HepG2 (cell line): ENCODE measurements around the gene FAM89B. TPM values are rescaled to one million over a fixed set of nuclear protein-coding genes. Genes with fewer than 3 reads are reported as not detected.

ENCODE experiments used
- BHLHE40 ChIP-seq: IDR thresholded peaks from 2 replicates; pipeline ENCODE4 v1.6.1; 2011; ENCODE audit warnings: low read length, improper control_type of control experiment
- CHD4 ChIP-seq: fragments of 200-600 bp; sonication (generic); IDR thresholded peaks from 2 replicates; pipeline ENCODE4 v1.7.0; 2017; ENCODE audit warnings: mild to moderate bottlenecking, low read length, borderline replicate concordance
- GFI1 ChIP-seq: sonication (generic); formaldehyde crosslinking; IDR thresholded peaks from 2 replicates; pipeline ENCODE4 v1.5.0; 2020; ENCODE audit warnings: missing genetic modification reagents, mild to moderate bottlenecking, borderline replicate concordance
- GLI4 ChIP-seq: sonication (generic); formaldehyde crosslinking; IDR thresholded peaks from 2 replicates; pipeline ENCODE4 v1.5.1; 2020; ENCODE audit warnings: missing genetic modification reagents, mild to moderate bottlenecking, moderate library complexity, borderline replicate concordance
- IKZF1 ChIP-seq: fragments of 450-650 bp; IDR thresholded peaks from 2 replicates; pipeline ENCODE4 v1.7.1; 2016
- MED1 ChIP-seq: sonication (generic); formaldehyde crosslinking; IDR thresholded peaks from 2 replicates; pipeline ENCODE4 v1.4.0; 2020; ENCODE audit warnings: missing genetic modification reagents
- MED8 ChIP-seq: sonication (generic); formaldehyde crosslinking; IDR thresholded peaks from 2 replicates; pipeline ENCODE4 v1.8.1; 2023; ENCODE audit warnings: mild to moderate bottlenecking, missing genetic modification reagents; ENCODE audit not compliant: insufficient replicate concordance
- RNF2 ChIP-seq: fragments of 450-650 bp; conservative IDR thresholded peaks from 2 replicates; pipeline ENCODE4 v1.6.1; 2016; ENCODE audit warnings: low read depth
- TSC22D2 ChIP-seq: sonication (generic); formaldehyde crosslinking; IDR thresholded peaks from 2 replicates; pipeline ENCODE4 v1.5.1; 2020; ENCODE audit warnings: missing genetic modification reagents, mild to moderate bottlenecking, borderline replicate concordance
- ZFYVE20 ChIP-seq: sonication (generic); formaldehyde crosslinking; IDR thresholded peaks from 2 replicates; pipeline ENCODE4 v1.8.0; 2023; ENCODE audit warnings: low read depth, mild to moderate bottlenecking, moderate library complexity, missing genetic modification reagents, borderline replicate concordance
- ZKSCAN8 ChIP-seq: IDR thresholded peaks from 2 replicates; pipeline ENCODE4 v1.6.1; 2016; ENCODE audit warnings: borderline replicate concordance, missing genetic modification reagents, missing compliant biosample characterization
- ZNF569 ChIP-seq: sonication (generic); formaldehyde crosslinking; IDR thresholded peaks from 2 replicates; pipeline ENCODE4 v1.5.0; 2020; ENCODE audit warnings: mild to moderate bottlenecking, missing genetic modification reagents, moderate library complexity, borderline replicate concordance
- ZNF841 ChIP-seq: sonication (generic); formaldehyde crosslinking; IDR thresholded peaks from 2 replicates; pipeline ENCODE4 v1.8.1; 2023; ENCODE audit warnings: missing genetic modification reagents, borderline replicate concordance
- polyA plus RNA-seq, 8 experiments: library from polyadenylated mRNA; depleted of rRNA in 3 of 8; stranded (reverse) in 7 of 8; unstranded in 1 of 8; fragments of >200 nt; fragmentation: Illumina TruSeq in 4 of 8; extraction: Trizol in 4 of 8; gene quantifications; 2 replicates each; pipeline versions ENCODE4 v1.2.1 to v1.2.3, GENCODE V29; 2011 to 2016; ENCODE audit warnings: low read depth in 4 of 8, missing spikeins in 1 of 8, mixed read lengths in 1 of 8; ENCODE audit not compliant: insufficient read depth in 1 of 8
- total RNA-seq, 5 experiments: library from RNA; depleted of rRNA; stranded (reverse); fragments of >200 nt; fragmentation: Illumina TruSeq; extraction: Trizol; gene quantifications; 2 replicates each; pipeline ENCODE4 v1.2.3, GENCODE V29; 2016; ENCODE audit warnings: low read depth in 1 of 5
- TF ChIP-seq, protein P1 (sequence below): sonication (generic); formaldehyde crosslinking; IDR thresholded peaks from 2 replicates; pipeline ENCODE4 v1.5.0; 2020; ENCODE audit warnings: missing genetic modification reagents
- TF ChIP-seq, protein P2 (sequence below): sonication (generic); formaldehyde crosslinking; IDR thresholded peaks from 2 replicates; pipeline ENCODE4 v1.4.0; 2020; ENCODE audit warnings: missing genetic modification reagents, borderline replicate concordance
- TF ChIP-seq, protein P3 (sequence below): sonication (generic); formaldehyde crosslinking; IDR thresholded peaks from 2 replicates; pipeline ENCODE4 v1.5.0; 2020; ENCODE audit warnings: mild to moderate bottlenecking, missing genetic modification reagents, borderline replicate concordance

The FAM89B gene
- total and polyA plus RNA-seq, 2 of the 13 experiments (the other 11 are each of a cell fraction or from before 2014, with no cell fraction given), result 5.7 to 8.0 TPM

DNA sequence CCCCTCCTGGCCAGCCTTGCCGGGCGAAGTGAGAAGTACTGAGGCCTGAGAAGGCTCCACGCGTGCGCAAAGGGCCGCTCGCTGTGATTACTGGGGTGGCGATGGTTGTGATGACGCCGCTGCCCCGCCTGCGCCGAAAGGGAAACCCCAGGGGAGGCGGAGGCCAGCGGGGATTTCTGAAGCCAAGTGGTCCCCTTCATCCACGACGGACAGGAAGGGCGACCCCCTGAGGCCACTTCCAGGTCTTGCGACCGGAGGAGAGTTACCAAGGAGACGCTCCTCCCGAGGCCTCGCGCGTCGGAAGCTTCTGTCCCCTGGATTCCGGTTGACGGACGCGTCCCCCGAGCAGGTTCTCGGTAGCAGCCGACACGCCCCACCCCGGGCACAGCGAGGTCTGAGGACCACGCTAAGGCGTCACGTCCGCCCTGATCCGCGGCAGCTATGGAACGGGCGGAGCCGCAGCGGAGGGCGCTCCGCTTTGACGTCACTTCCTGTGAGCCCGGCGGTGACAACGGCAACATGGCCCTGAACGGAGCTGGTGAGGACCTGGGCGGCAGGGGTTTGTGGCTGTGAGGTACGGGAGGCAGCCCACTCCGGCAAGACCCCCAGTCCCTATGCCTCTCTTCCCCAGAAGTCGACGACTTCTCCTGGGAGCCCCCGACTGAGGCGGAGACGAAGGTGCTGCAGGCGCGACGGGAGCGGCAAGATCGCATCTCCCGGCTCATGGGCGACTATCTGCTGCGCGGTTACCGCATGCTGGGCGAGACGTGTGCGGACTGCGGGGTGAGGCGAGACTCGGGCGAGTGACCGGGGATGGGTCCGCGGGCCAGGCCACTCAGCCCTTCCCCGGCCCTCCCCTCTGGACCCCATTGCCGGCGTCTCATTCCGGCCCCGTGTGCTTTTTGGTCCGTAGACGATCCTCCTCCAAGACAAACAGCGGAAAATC is 2.1 kb upstream of the FAM89B start, which contains the start of gene ZNRD2 (continued):
- peak; percentile 86; the same call in 1 of the 2 replicates for TF ChIP-seq TSC22D2 (CRISPR knock-in tag)
- TF ChIP-seq, protein P1, sequence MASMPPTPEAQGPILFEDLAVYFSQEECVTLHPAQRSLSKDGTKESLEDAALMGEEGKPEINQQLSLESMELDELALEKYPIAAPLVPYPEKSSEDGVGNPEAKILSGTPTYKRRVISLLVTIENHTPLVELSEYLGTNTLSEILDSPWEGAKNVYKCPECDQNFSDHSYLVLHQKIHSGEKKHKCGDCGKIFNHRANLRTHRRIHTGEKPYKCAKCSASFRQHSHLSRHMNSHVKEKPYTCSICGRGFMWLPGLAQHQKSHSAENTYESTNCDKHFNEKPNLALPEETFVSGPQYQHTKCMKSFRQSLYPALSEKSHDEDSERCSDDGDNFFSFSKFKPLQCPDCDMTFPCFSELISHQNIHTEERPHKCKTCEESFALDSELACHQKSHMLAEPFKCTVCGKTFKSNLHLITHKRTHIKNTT (CRISPR knock-in tag), result no peak
- TF ChIP-seq ZNF569 (CRISPR knock-in tag), result no peak
- TF ChIP-seq CHD4, result no peak
- TF ChIP-seq BHLHE40, result no peak; the same call in 1 of the 2 replicates
- TF ChIP-seq GLI4, result peak; percentile 78; the same call in 1 of the 2 replicates
- no peak for TF ChIP-seq ZFYVE20 (CRISPR knock-in tag)
- peak; percentile 83 for TF ChIP-seq MED1 (CRISPR knock-in tag)
- TF ChIP-seq IKZF1, result no peak
- 0 out of 2 replicates have a peak, but pooled peaks have one; percentile 52 for TF ChIP-seq RNF2
- no peak for TF ChIP-seq ZNF841 (CRISPR knock-in tag)
- TF ChIP-seq ZKSCAN8 (CRISPR knock-in tag), result peak; percentile 68; the same call in 1 of the 2 replicates
- peak; percentile 59 for TF ChIP-seq MED8 (CRISPR knock-in tag)
- no peak; the same call in 1 of the 2 replicates for TF ChIP-seq GFI1 (CRISPR knock-in tag)
- TF ChIP-seq, protein P2, sequence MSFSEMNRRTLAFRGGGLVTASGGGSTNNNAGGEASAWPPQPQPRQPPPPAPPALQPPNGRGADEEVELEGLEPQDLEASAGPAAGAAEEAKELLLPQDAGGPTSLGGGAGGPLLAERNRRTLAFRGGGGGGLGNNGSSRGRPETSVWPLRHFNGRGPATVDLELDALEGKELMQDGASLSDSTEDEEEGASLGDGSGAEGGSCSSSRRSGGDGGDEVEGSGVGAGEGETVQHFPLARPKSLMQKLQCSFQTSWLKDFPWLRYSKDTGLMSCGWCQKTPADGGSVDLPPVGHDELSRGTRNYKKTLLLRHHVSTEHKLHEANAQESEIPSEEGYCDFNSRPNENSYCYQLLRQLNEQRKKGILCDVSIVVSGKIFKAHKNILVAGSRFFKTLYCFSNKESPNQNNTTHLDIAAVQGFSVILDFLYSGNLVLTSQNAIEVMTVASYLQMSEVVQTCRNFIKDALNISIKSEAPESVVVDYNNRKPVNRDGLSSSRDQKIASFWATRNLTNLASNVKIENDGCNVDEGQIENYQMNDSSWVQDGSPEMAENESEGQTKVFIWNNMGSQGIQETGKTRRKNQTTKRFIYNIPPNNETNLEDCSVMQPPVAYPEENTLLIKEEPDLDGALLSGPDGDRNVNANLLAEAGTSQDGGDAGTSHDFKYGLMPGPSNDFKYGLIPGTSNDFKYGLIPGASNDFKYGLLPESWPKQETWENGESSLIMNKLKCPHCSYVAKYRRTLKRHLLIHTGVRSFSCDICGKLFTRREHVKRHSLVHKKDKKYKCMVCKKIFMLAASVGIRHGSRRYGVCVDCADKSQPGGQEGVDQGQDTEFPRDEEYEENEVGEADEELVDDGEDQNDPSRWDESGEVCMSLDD (CRISPR knock-in tag), result no peak; the same call in 1 of the 2 replicates
- TF ChIP-seq, protein P3, sequence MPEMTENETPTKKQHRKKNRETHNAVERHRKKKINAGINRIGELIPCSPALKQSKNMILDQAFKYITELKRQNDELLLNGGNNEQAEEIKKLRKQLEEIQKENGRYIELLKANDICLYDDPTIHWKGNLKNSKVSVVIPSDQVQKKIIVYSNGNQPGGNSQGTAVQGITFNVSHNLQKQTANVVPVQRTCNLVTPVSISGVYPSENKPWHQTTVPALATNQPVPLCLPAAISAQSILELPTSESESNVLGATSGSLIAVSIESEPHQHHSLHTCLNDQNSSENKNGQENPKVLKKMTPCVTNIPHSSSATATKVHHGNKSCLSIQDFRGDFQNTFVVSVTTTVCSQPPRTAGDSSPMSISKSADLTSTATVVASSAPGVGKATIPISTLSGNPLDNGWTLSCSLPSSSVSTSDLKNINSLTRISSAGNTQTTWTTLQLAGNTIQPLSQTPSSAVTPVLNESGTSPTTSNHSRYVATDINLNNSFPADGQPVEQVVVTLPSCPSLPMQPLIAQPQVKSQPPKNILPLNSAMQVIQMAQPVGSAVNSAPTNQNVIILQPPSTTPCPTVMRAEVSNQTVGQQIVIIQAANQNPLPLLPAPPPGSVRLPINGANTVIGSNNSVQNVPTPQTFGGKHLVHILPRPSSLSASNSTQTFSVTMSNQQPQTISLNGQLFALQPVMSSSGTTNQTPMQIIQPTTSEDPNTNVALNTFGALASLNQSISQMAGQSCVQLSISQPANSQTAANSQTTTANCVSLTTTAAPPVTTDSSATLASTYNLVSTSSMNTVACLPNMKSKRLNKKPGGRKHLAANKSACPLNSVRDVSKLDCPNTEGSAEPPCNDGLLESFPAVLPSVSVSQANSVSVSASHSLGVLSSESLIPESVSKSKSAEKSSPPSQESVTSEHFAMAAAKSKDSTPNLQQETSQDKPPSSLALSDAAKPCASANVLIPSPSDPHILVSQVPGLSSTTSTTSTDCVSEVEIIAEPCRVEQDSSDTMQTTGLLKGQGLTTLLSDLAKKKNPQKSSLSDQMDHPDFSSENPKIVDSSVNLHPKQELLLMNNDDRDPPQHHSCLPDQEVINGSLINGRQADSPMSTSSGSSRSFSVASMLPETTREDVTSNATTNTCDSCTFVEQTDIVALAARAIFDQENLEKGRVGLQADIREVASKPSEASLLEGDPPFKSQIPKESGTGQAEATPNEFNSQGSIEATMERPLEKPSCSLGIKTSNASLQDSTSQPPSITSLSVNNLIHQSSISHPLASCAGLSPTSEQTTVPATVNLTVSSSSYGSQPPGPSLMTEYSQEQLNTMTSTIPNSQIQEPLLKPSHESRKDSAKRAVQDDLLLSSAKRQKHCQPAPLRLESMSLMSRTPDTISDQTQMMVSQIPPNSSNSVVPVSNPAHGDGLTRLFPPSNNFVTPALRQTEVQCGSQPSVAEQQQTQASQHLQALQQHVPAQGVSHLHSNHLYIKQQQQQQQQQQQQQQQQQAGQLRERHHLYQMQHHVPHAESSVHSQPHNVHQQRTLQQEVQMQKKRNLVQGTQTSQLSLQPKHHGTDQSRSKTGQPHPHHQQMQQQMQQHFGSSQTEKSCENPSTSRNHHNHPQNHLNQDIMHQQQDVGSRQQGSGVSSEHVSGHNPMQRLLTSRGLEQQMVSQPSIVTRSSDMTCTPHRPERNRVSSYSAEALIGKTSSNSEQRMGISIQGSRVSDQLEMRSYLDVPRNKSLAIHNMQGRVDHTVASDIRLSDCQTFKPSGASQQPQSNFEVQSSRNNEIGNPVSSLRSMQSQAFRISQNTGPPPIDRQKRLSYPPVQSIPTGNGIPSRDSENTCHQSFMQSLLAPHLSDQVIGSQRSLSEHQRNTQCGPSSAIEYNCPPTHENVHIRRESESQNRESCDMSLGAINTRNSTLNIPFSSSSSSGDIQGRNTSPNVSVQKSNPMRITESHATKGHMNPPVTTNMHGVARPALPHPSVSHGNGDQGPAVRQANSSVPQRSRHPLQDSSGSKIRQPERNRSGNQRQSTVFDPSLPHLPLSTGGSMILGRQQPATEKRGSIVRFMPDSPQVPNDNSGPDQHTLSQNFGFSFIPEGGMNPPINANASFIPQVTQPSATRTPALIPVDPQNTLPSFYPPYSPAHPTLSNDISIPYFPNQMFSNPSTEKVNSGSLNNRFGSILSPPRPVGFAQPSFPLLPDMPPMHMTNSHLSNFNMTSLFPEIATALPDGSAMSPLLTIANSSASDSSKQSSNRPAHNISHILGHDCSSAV (CRISPR knock-in tag), result peak; percentile 64; the same call in 1 of the 2 replicates
